Measurements from ENCODE around the gene NR3C2.

DNA sequence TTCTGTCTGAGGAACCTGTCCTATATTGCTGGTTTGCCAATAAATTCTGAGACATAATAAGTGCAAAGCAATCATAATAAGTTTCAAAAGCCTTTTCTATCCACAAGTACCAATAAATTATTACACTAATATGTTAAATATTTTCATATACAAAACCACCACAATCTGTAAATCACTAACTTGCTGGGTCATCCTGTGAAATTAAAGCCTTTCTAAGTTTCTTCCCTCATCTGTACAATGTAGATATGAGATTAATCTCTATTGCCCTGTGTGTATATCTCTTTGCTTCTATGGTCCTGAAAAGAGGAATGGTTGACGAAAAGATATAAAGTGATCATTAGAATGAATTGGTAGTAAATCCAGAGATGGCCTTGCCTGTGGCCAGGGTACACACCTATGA is 231.6 kb downstream of the NR3C2 start:
- TF ChIP-seq MXI1 (conservative IDR thresholded peaks at IDR 0.05; ENCODE audit: poor library complexity, severe bottlenecking) (no peak), CTCF (IDR thresholded peaks at IDR 0.05; ENCODE audit: poor library complexity, severe bottlenecking) (no peak), RAD21 (conservative IDR thresholded peaks at IDR 0.05) (no peak)

All from neural cell (in vitro differentiated cells).